Measurements from ENCODE around the gene PRORP. TPM values are rescaled to one million over a fixed set of nuclear protein-coding genes. Genes with fewer than 3 reads are reported as not detected.

PRORP gene
- total and polyA plus RNA-seq, 2 of the 13 experiments (the other 11 are each of a cell fraction or from before 2014, with no cell fraction given), result 48.9 to 88.7 TPM

GRCh38 chr14:35167496-35167895 is 45.1 kb downstream of the PRORP start:
- H3K4me1 ChIP-seq (ENCODE audit: insufficient read depth, low read length), result no peaks in the 10 kb centered on the region
- H2AFZ ChIP-seq (ENCODE audit: low read length), result no peak overlapping the region
- H3K4me2 ChIP-seq (ENCODE audit: low read depth, low read length), result no peak overlapping the region
- no peak overlapping the region for H3K27ac ChIP-seq (ENCODE audit: extremely low read length, insufficient read depth, low read length)
- no peaks in the 10 kb centered on the region for H3K27me3 ChIP-seq (ENCODE audit: control insufficient read depth in 1 of 2, insufficient read depth in 2 of 2, low read length in 2 of 2)
- no TSS peak for BruUV-seq (replicated peaks)
- DNase-seq (ENCODE audit: low spot score) (no peak), FAIRE-seq (no peak), ATAC-seq (no peak)
- no peaks in the 10 kb centered on the region for H4K20me1 ChIP-seq (ENCODE audit: insufficient read depth, low read length)
- H3K4me3 ChIP-seq (replicated peaks in 1 of 3; ENCODE audit: insufficient read depth in 1 of 3, low read depth in 2 of 3, low read length in 3 of 3), result no peak overlapping the region
- peaks cover 6 to 16% of the 10 kb centered on the region in 2 experiments; a peak in 4 of 5 replicates for H3K36me3 ChIP-seq (replicated peaks in 1 of 2; ENCODE audit: control insufficient read depth in 1 of 2, insufficient read depth in 2 of 2, low read length in 2 of 2)
- ChIA-PET POLR2A (no interaction called here), CTCF (ENCODE audit: low intra/inter-chr PET ratio, low total read pairs) (no interaction called here)
- H3K9me3 ChIP-seq (ENCODE audit: low read length), result no peaks in the 10 kb centered on the region
- WGBS (ENCODE audit: low lambda C conversion rate), result 94% methylated on average over 3 of the region's 3 CpGs
- in situ Hi-C loops (cut with HindIII; ENCODE audit: extremely low pct_ligation_motif_present, low pct_unique_long_range_greater_than_20kb) (no loop called here), intact Hi-C loops (cut with micrococcal nuclease; ENCODE audit: unreplicated experiment) (no loop called here)
- H3K79me2 ChIP-seq (ENCODE audit: insufficient read depth, low read length), result peaks cover 2% of the 10 kb centered on the region
- H3K9ac ChIP-seq (ENCODE audit: insufficient read depth, low read depth, low read length), result no peak overlapping the region
- TF ChIP-seq ETV6 (CRISPR knock-in tag; conservative IDR thresholded peaks at IDR 0.05) (no peak), ZBTB3 (CRISPR knock-in tag; IDR thresholded peaks at IDR 0.05; ENCODE audit: borderline replicate concordance, low read depth) (no peak), ZNF546 (CRISPR knock-in tag; conservative IDR thresholded peaks at IDR 0.05) (no peak), FOXO4 (CRISPR knock-in tag; conservative IDR thresholded peaks at IDR 0.05) (no peak), ZBTB7B (CRISPR knock-in tag; IDR thresholded peaks at IDR 0.05) (no peak), CEBPG (CRISPR knock-in tag; IDR thresholded peaks at IDR 0.05) (no peak), SAP130 (CRISPR knock-in tag; IDR thresholded peaks at IDR 0.05; ENCODE audit: low read depth) (no peak), ZFYVE20 (CRISPR knock-in tag; IDR thresholded peaks at IDR 0.05; ENCODE audit: borderline replicate concordance, low read depth) (no peak), HNF4G (IDR thresholded peaks at IDR 0.05; ENCODE audit: borderline replicate concordance, low read depth, low read length) (no peak), HNF4G (CRISPR knock-in tag; IDR thresholded peaks at IDR 0.05; ENCODE audit: borderline replicate concordance, low read depth) (no peak), ZKSCAN1 (IDR thresholded peaks at IDR 0.05; ENCODE audit: low read length) (no peak), HINFP (CRISPR knock-in tag; IDR thresholded peaks at IDR 0.05; ENCODE audit: low read depth) (no peak), ATF1 (CRISPR knock-in tag; IDR thresholded peaks at IDR 0.05) (no peak), SUZ12 (IDR thresholded peaks at IDR 0.05; ENCODE audit: low read depth, low read length) (no peak), MTA3 (CRISPR knock-in tag; IDR thresholded peaks at IDR 0.05) (no peak)
- TF ChIP-seq, protein P1, sequence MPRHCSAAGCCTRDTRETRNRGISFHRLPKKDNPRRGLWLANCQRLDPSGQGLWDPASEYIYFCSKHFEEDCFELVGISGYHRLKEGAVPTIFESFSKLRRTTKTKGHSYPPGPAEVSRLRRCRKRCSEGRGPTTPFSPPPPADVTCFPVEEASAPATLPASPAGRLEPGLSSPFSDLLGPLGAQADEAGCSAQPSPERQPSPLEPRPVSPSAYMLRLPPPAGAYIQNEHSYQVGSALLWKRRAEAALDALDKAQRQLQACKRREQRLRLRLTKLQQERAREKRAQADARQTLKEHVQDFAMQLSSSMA (CRISPR knock-in tag; IDR thresholded peaks at IDR 0.05), result no peak
- TF ChIP-seq, protein P2, sequence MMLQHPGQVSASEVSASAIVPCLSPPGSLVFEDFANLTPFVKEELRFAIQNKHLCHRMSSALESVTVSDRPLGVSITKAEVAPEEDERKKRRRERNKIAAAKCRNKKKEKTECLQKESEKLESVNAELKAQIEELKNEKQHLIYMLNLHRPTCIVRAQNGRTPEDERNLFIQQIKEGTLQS (CRISPR knock-in tag; IDR thresholded peaks at IDR 0.05), result no peak

Measured in HepG2 (cell line).